Keratinocyte (primary cell): Measurements from ENCODE around the gene GPR3. TPM values are rescaled to one million over a fixed set of nuclear protein-coding genes. Genes with fewer than 3 reads are reported as not detected.

ENCODE experiments used
- DNase-seq: peaks from one replicate; pipeline ENCODE4 v3.0.0-alpha.2; 2011; ENCODE audit warnings: low read depth, missing footprints, low spot score
- FAIRE-seq: peaks from 2 replicates; lab custom pipeline; 2011; peaks lifted over from hg19 to GRCh38; lab: Jason Lieb, UNC
- H2AFZ ChIP-seq: 2 replicates; pipeline ENCODE4 v1.6.0; 2012; ENCODE audit warnings: low read length, control low read depth, inconsistent platforms; ENCODE audit not compliant: control insufficient read depth
- H3K27ac ChIP-seq: 2 replicates; pipeline ENCODE4 v1.5.1; 2011; ENCODE audit warnings: low read length; ENCODE audit not compliant: control insufficient read depth, insufficient read depth
- H3K27me3 ChIP-seq: 3 replicates; pipeline ENCODE4 v1.6.0; 2011; ENCODE audit warnings: low read length; ENCODE audit not compliant: control insufficient read depth, insufficient read depth; ENCODE audit errors: extremely low read depth
- H3K36me3 ChIP-seq, 2 experiments: 2 replicates in 1 of 2; 3 replicates in 1 of 2; pipeline ENCODE4 v1.5.1; 2011; ENCODE audit warnings: low read length in 2 of 2, mild to moderate bottlenecking in 1 of 2; ENCODE audit not compliant: control insufficient read depth in 2 of 2, insufficient read depth in 2 of 2; ENCODE audit errors: extremely low read depth in 1 of 2
- H3K4me1 ChIP-seq: 3 replicates; pipeline ENCODE4 v1.5.1; 2011; ENCODE audit warnings: low read length; ENCODE audit not compliant: control insufficient read depth, insufficient read depth; ENCODE audit errors: extremely low read depth
- H3K4me2 ChIP-seq: 3 replicates; pipeline ENCODE4 v1.6.0; 2011; ENCODE audit warnings: low read depth, low read length; ENCODE audit not compliant: control insufficient read depth, insufficient read depth; ENCODE audit errors: extremely low read depth
- H3K4me3 ChIP-seq, 3 experiments: fragments of 200-600 bp in 1 of 3; sonication (generic) in 1 of 3; 2 replicates in 2 of 3; 3 replicates in 1 of 3; pipeline ENCODE4 v1.5.1; 2011 to 2016; ENCODE audit warnings: low read length in 3 of 3, mild to moderate bottlenecking in 3 of 3, control low read depth in 2 of 3, inconsistent platforms in 1 of 3, low read depth in 1 of 3, mixed read lengths in 1 of 3, mixed run types in 1 of 3, moderate library complexity in 1 of 3; ENCODE audit not compliant: control insufficient read depth in 2 of 3, insufficient read depth in 2 of 3; ENCODE audit errors: extremely low read depth in 1 of 3
- H3K79me2 ChIP-seq: 2 replicates; pipeline ENCODE4 v1.6.0; 2012; ENCODE audit warnings: low read length; ENCODE audit not compliant: control insufficient read depth, insufficient read depth
- H3K9ac ChIP-seq: 3 replicates; pipeline ENCODE4 v1.6.0; 2011; ENCODE audit warnings: low read length; ENCODE audit not compliant: control insufficient read depth, insufficient read depth; ENCODE audit errors: extremely low read depth
- H3K9me1 ChIP-seq: 3 replicates; pipeline ENCODE4 v1.6.0; 2011; ENCODE audit warnings: low read length; ENCODE audit not compliant: control insufficient read depth, insufficient read depth; ENCODE audit errors: extremely low read depth
- H3K9me3 ChIP-seq: 2 replicates; pipeline ENCODE4 v1.5.1; 2012; ENCODE audit warnings: low read depth, low read length; ENCODE audit not compliant: control insufficient read depth
- H4K20me1 ChIP-seq: 3 replicates; pipeline ENCODE4 v1.6.0; 2011; ENCODE audit warnings: low read length; ENCODE audit not compliant: control insufficient read depth, insufficient read depth; ENCODE audit errors: extremely low read depth
- CTCF ChIP-seq, 3 experiments: IDR thresholded peaks in 1 of 3; conservative IDR thresholded peaks in 1 of 3; optimal IDR thresholded peaks in 1 of 3; 2 replicates in 2 of 3; 3 replicates in 1 of 3; pipeline versions ENCODE3 to v1.5.1; 2011; ENCODE audit warnings: low read length in 3 of 3, mild to moderate bottlenecking in 3 of 3, moderate library complexity in 2 of 3, control low read depth in 1 of 3, inconsistent platforms in 1 of 3; ENCODE audit not compliant: insufficient read depth in 2 of 3; ENCODE audit errors: extremely low read depth in 1 of 3
- EZH2 ChIP-seq: IDR thresholded peaks from one replicate; pipeline ENCODE4 v1.6.1; 2012; ENCODE audit warnings: inconsistent platforms, mild to moderate bottlenecking, low read length, moderate library complexity
- dilution Hi-C: fragments of 300-500 bp; cut with MboI; formaldehyde crosslinking; loops from one replicate; pipeline ENCODE4 v1.7.0; 2020; ENCODE audit warnings: low sequenced_read_pairs; ENCODE audit not compliant: extremely low pct_ligation_motif_present
- polyA plus RNA-seq, 5 experiments: library from polyadenylated mRNA; depleted of rRNA in 3 of 5; stranded (reverse) in 3 of 5; stranded (forward) in 1 of 5; unstranded in 1 of 5; fragments of >200 nt; gene quantifications; 1 replicate in 1 of 5; 2 replicates in 3 of 5; 3 replicates in 1 of 5; pipeline versions ENCODE4 v1.2.1 to v1.2.3, GENCODE V29; 2011 to 2012; ENCODE audit warnings: missing spikeins in 2 of 5, low read depth in 1 of 5, low replicate concordance in 1 of 5

GPR3 gene
- polyA plus RNA-seq, 1 donor (not counting 4 experiments of a cell fraction or from before 2014, with no cell fraction given): 1.4 TPM

DNA sequence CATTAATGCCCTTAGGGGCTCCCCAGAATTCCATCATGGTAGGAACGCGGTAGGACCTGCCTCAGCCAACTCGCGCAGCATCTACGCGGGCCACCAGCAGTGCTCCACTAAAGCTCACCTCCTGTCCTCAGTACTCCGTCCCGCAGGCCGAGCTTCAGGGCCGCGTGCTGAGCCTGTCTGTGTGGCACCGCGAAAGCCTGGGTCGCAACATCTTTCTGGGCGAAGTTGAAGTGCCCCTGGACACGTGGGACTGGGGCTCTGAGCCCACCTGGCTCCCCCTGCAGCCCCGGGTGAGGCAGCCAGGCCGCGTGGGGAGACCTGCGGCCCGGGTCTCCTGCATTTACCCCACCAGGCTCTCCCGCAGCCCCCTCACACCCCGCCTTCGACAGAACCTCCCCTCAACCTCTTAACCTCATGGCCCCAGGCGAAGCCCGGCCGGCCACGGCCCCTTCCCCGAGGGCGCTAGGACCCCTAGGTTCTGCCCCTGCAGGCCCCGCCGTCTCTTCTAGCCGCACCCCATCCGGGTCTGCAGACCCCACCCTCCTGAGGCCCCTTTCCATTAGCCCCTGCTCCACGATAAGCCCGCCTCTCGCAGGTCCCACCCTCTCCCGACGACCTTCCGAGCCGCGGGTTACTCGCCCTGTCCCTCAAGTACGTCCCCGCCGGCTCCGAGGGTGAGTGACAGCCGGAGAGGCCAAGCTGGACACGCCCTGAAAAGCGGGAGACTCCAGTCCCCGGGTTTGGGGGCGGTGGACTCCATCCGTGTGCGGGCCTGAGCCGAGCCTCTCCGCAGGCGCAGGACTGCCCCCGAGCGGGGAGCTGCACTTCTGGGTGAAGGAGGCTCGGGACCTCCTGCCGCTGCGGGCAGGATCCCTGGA lies 41.5 kb upstream of the GPR3 start:
- H2AFZ ChIP-seq: no peak overlapping the region
- peaks cover 14 to 19% of the 10 kb centered on the region in 2 experiments for H3K36me3 ChIP-seq
- no peak for FAIRE-seq
- H3K4me3 ChIP-seq: no peak overlapping the region
- H3K9me3 ChIP-seq: no peaks in the 10 kb centered on the region
- H3K4me2 ChIP-seq: no peak overlapping the region
- no peaks in the 10 kb centered on the region for H3K27me3 ChIP-seq
- TF ChIP-seq CTCF (optimal IDR thresholded peaks at IDR 0.05 in 1 of 3, IDR thresholded peaks at IDR 0.05 in 1 of 3, conservative IDR thresholded peaks at IDR 0.05 in 1 of 3; ENCODE audit: extremely low read depth in 1 of 3, insufficient read depth in 2 of 3, low read length in 3 of 3) (no peak), EZH2 (no peak)
- no peak overlapping the region for H3K27ac ChIP-seq
- no peaks in the 10 kb centered on the region for H3K79me2 ChIP-seq
- no peak for DNase-seq
- no peak overlapping the region for H3K9ac ChIP-seq
- peaks cover 18% of the 10 kb centered on the region for H3K4me1 ChIP-seq
- no peaks in the 10 kb centered on the region for H3K9me1 ChIP-seq
- H4K20me1 ChIP-seq: no peaks in the 10 kb centered on the region
- dilution Hi-C loops: no loop called here

DNA sequence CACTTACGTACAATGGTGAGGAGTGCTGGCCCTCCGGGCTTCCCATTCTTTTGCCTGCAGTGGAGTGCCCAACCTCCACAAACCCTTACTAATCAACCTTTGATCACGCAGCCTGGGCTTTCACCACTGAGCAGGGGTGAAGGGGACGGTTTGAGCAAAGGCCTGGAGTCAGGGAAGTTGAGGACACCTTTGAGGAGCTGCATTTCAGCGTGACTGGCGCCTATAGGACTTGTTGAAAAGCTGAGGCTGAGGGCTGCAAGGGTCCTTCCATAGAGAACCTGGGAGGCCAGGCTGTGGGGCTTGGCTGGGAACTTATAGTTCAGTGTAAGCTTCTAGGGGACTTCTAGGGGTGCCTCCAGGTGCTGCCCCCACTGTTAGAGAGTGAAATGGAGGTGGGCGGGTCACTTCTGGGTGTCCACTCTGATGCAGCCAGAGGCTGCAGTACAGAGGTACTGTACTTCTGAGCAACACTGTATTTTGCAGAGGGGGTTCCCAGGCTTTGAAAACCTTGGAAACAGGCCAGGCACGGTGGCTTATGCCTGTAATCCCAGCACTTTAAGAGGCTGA lies 40.8 kb upstream of the GPR3 start:
- Histone ChIP-seq H3K4me3 (no peak overlapping the region), H3K4me1 (peaks cover 18% of the 10 kb centered on the region), H3K27ac (no peak overlapping the region), H3K9me3 (no peaks in the 10 kb centered on the region), H3K27me3 (no peaks in the 10 kb centered on the region), H4K20me1 (no peaks in the 10 kb centered on the region), H3K79me2 (no peaks in the 10 kb centered on the region), H2AFZ (no peak overlapping the region), H3K9me1 (no peaks in the 10 kb centered on the region), H3K36me3 (peaks cover 14 to 15% of the 10 kb centered on the region in 2 experiments), H3K9ac (no peak overlapping the region), H3K4me2 (no peak overlapping the region)
- FAIRE-seq: no peak
- dilution Hi-C loops: no loop called here
- TF ChIP-seq CTCF (optimal IDR thresholded peaks at IDR 0.05 in 1 of 3, IDR thresholded peaks at IDR 0.05 in 1 of 3, conservative IDR thresholded peaks at IDR 0.05 in 1 of 3; ENCODE audit: extremely low read depth in 1 of 3, insufficient read depth in 2 of 3, low read length in 3 of 3): no peak
- TF ChIP-seq EZH2: no peak
- DNase-seq: no peak
